Pancreas (tissue), 10 donors: ENCODE data around the gene PARD3. TPM values are rescaled to one million over a fixed set of nuclear protein-coding genes. Genes with fewer than 3 reads are reported as not detected.

Source experiments
- ATAC-seq, 4 donors: fragments of 200-7000 bp; cut with Tn5 transposase; one replicate each; pipeline versions ENCODE4 v1.8.0 to v1.9.1; 2020; ENCODE audit warnings: mild to moderate bottlenecking in 4 of 4, moderate library complexity in 4 of 4
- DNase-seq, 6 donors: peaks; one replicate each; pipeline ENCODE4 v3.0.0-alpha.2; 2020
- FAIRE-seq: peaks from 2 replicates; lab custom pipeline; 2012; peaks lifted over from hg19 to GRCh38; lab: Jason Lieb, UNC
- H3K27ac ChIP-seq, 4 donors: fragments of 200-600 bp; sonication (generic); 1 replicate in 3 of 4; 2 replicates in 1 of 4; pipeline versions ENCODE4 v1.5.0 to v1.8.0; 2020
- H3K27me3 ChIP-seq, 4 donors: fragments of 200-600 bp; one replicate each; pipeline ENCODE4 v1.8.0; 2021
- H3K36me3 ChIP-seq, 3 donors: fragments of 200-600 bp; sonication (generic) in 1 of 3; one replicate each; pipeline versions ENCODE4 v1.5.0 to v1.8.0; 2020 to 2021
- H3K4me1 ChIP-seq, 3 donors: fragments of 200-600 bp; one replicate each; pipeline ENCODE4 v1.8.0; 2021
- H3K4me3 ChIP-seq, 4 donors: fragments of 200-600 bp; sonication (generic) in 2 of 4; one replicate each; pipeline versions ENCODE4 v1.5.0 to v1.8.0; 2020 to 2021
- H3K9me3 ChIP-seq, 4 donors: fragments of 200-600 bp; one replicate each; pipeline ENCODE4 v1.8.0; 2021
- CTCF ChIP-seq, 4 donors: fragments of 200-600 bp; sonication (generic) in 3 of 4; IDR thresholded peaks; one replicate each; pipeline versions ENCODE4 v1.5.0 to v1.8.0; 2021; ENCODE audit warnings: antibody characterized with exemption in 4 of 4
- WGBS, 2 donors: extraction: QIAGEN DNeasy Blood & Tissue Kit; methylation state at CpG; one replicate each; pipeline ENCODE4 v1.1.7; 2013; 5-methylcytosine and 5-hydroxymethylcytosine counted together
- intact Hi-C, 3 donors: fragments of 100-400 bp; cut with DNase I; formaldehyde crosslinking; loops; one replicate each; pipeline versions ENCODE4 v1.11.1 to v1.14.2; 2022
- polyA plus RNA-seq, 2 donors: library from polyadenylated mRNA; stranded (reverse); fragments of 200-250 nt; gene quantifications; one replicate each; pipeline ENCODE4 v1.2.3, GENCODE V29; 2013
- total RNA-seq, 6 donors: library from RNA; stranded (reverse); fragmentation: NEBNext Ultra II Directional in 4 of 6; extraction: Animal tissue kit (Norgen Biotek cat#: 25700) in 4 of 6; gene quantifications; one replicate each; pipeline versions ENCODE4 v1.2.1 to v1.2.4, GENCODE V29; 2021 to 2023
- donor health status: healthy with polysubstance abuse.
- donor health status: DM: no; HTN: no; CAD: no; lungs with moderate emphysema.
- donor health status: DM: no; HTN: no; CAD: no.
- donor health status: control.
- donor health status: control.
- donor health status: Bipolar disorder and iron deficiency.
- donor health status: DM: yes; HTN: yes; CAD: no.
- donor health status: DM: no; HTN: no; CAD: no.
- donor health status: DM: no; HTN: no; CAD: no.
- donor health status: DM: yes; HTN: yes; CAD: no.

Gene PARD3
- total and polyA plus RNA-seq, 8 donors, result 12.8 to 32.3 (median 23.4) TPM

DNA sequence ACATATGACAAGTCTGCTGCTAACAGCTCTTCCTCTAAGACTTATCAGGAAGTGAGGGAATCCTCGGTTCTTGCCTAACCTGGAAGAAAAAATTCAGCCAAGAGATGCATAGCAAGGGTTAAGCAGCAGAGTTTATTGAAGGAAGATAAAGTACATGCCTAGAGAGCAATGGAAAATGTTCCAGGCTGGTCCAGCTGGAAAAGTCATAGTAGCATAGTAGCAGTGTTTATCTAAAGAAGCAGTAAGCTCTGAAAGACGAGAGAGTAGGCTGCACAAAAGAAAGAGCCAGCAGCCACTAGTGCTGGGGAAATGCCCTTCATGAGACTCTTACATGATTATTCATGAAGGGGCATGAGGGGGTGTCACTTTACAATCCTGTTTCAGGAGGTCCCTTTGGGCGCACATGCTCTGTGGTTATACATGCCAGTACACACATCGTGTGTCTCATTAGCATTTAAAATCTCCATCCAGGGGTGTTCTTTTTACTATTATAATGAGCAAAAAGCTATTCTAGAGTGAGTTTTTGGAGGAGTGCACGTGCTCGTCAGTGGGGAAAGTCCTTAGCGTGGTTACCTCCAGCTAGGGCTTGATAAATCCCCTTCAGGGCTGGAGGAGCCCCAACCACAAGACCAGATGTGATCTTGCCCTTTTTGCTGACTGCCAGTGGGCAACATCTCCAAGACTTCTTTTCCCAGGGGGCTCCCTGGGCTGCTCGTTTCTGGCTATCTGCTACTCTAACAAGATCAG is 716.1 kb downstream of the PARD3 start:
- H3K27ac ChIP-seq, result no peak overlapping the region
- no peak for TF ChIP-seq CTCF (IDR thresholded peaks at IDR 0.05)
- H3K27me3 ChIP-seq, result no peaks in the 10 kb centered on the region
- no peak for FAIRE-seq
- ATAC-seq, result no peak
- H3K4me3 ChIP-seq, result no peak overlapping the region
- no peak for DNase-seq
- 75 to 81% methylated on average over 8 of the region's 8 CpGs for WGBS, 2 donors
- intact Hi-C loops, result no loop called here
- H3K9me3 ChIP-seq, result peaks cover 0 to 4% (median 0%) of the 10 kb centered on the region in 4 donors
- H3K4me1 ChIP-seq, result no peaks in the 10 kb centered on the region
- H3K36me3 ChIP-seq, result no peaks in the 10 kb centered on the region

GRCh38 chr10:34097682-34098081 is 717.4 kb downstream of the PARD3 start:
- ATAC-seq (no peak), FAIRE-seq (no peak)
- intact Hi-C loops, result no loop called here

GRCh38 chr10:34094961-34095360 is 720.1 kb downstream of the PARD3 start:
- Histone ChIP-seq H3K4me3 (no peak overlapping the region), H3K27me3 (no peaks in the 10 kb centered on the region), H3K4me1 (no peaks in the 10 kb centered on the region), H3K36me3 (no peaks in the 10 kb centered on the region), H3K9me3 (peaks cover 0 to 4% (median 0%) of the 10 kb centered on the region in 4 donors), H3K27ac (no peak overlapping the region)
- FAIRE-seq, result no peak
- TF ChIP-seq CTCF (IDR thresholded peaks at IDR 0.05), result no peak
- intact Hi-C loops, result no loop called here
- DNase-seq, result no peak
- ATAC-seq, result no peak

More at GRCh38 chr10:34097682-34098081, 717.4 kb downstream of the PARD3 start:
- peaks cover 0 to 4% (median 0%) of the 10 kb centered on the region in 4 donors for H3K9me3 ChIP-seq
- H3K27me3 ChIP-seq, result no peaks in the 10 kb centered on the region
- H3K36me3 ChIP-seq, result no peaks in the 10 kb centered on the region
- no peak for TF ChIP-seq CTCF (IDR thresholded peaks at IDR 0.05)
- H3K27ac ChIP-seq, result no peak overlapping the region
- DNase-seq, result no peak
- no peak overlapping the region for H3K4me3 ChIP-seq
- H3K4me1 ChIP-seq, result no peaks in the 10 kb centered on the region

DNA sequence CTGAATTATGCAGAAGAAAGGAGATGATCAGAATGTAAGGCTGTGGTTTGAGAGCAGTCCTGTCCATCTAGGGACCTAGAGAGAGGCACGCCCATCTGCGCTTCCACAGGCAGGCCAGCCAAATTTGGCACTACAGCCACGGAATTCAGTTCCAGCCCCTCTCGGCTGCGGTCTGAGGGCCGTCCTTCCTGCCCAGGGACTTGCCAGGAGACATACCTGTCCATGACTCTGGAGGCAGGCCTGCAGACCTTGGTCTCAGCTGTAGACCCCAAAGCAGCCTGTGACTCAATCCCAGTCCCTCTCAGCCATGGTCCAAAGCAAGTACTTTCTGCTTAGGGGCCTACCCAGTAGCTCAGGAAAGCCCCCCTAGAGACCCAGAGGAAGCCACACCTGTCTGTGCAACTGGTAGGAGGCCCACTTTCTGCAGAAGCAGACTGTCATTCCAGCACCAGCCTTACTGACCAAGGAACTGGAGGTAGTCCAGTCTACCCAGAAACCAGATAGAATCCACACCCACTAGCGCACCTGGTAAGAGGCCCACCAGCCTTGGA is 720.9 kb downstream of the PARD3 start:
- no peak overlapping the region for H3K4me3 ChIP-seq
- H3K4me1 ChIP-seq, result no peaks in the 10 kb centered on the region
- H3K27me3 ChIP-seq, result no peaks in the 10 kb centered on the region
- peaks cover 0 to 4% (median 0%) of the 10 kb centered on the region in 4 donors for H3K9me3 ChIP-seq
- FAIRE-seq, result no peak
- no peak overlapping the region for H3K27ac ChIP-seq
- no peaks in the 10 kb centered on the region for H3K36me3 ChIP-seq
- whole genome bisulfite sequencing, 2 donors, result 87 to 90% methylated on average over 7 of the region's 7 CpGs
- DNase-seq, result no peak
- no peak for TF ChIP-seq CTCF (IDR thresholded peaks at IDR 0.05)
- intact Hi-C loops, result no loop called here
- ATAC-seq, result no peak

GRCh38 chr10:34092891-34093290 is 722.2 kb downstream of the PARD3 start:
- Histone ChIP-seq H3K27me3 (no peaks in the 10 kb centered on the region), H3K4me1 (no peaks in the 10 kb centered on the region), H3K4me3 (no peak overlapping the region), H3K27ac (no peak overlapping the region), H3K36me3 (no peaks in the 10 kb centered on the region), H3K9me3 (peaks cover 0 to 4% (median 0%) of the 10 kb centered on the region in 4 donors)
- FAIRE-seq, result no peak
- WGBS, 2 donors, result 85 to 91% methylated on average over 1 of the region's 1 CpG
- TF ChIP-seq CTCF (IDR thresholded peaks at IDR 0.05), result no peak
- intact Hi-C loops, result no loop called here
- DNase-seq, result no peak
- no peak for ATAC-seq
